ENCODE results near the gene MIOX.

MIOX gene

GRCh38 chr22:50473855-50474671 is 12.6 kb upstream of the MIOX start:
- DNase-seq (ENCODE audit: low spot score), result peak; percentile 75

- DNase-seq (ENCODE audit: low spot score), result peak; percentile 91
Measured at GRCh38 chr22:50474710-50475651, 11.7 kb upstream of the MIOX start, which contains the start of gene SBF1. SBF1 (minus strand) TSS chr22:50475035; CDS start chr22:50474840, 195 bp downstream.

- no peak for DNase-seq (ENCODE audit: low spot score)
Measured at GRCh38 chr22:50475652-50476002, 11.0 kb upstream of the MIOX start.

GRCh38 chr22:50476868-50477267 is 9.8 kb upstream of the MIOX start:
- DNase-seq (ENCODE audit: low spot score), result no peak

- DNase-seq (ENCODE audit: low spot score), result no peak
Measured at GRCh38 chr22:50477923-50478322, 8.7 kb upstream of the MIOX start.

GRCh38 chr22:50479721-50480120 is 6.9 kb upstream of the MIOX start:
- DNase-seq (ENCODE audit: low spot score), result no peak

GRCh38 chr22:50481045-50481439 is 5.6 kb upstream of the MIOX start:
- DNase-seq (ENCODE audit: low spot score), result no peak

GRCh38 chr22:50481440-50482106 is 5.1 kb upstream of the MIOX start, which contains the start of gene ADM2:
ADM2 (plus strand) TSS chr22:50481543; CDS start chr22:50481848, 305 bp downstream.
- no peak for DNase-seq (ENCODE audit: low spot score)

GRCh38 chr22:50482107-50483074 is 4.3 kb upstream of the MIOX start:
- DNase-seq (ENCODE audit: low spot score), result no peak

- DNase-seq (ENCODE audit: low spot score), result no peak
Measured at GRCh38 chr22:50483106-50483505, 3.6 kb upstream of the MIOX start.

- no peak for DNase-seq (ENCODE audit: low spot score)
Measured at GRCh38 chr22:50483556-50483955, 3.1 kb upstream of the MIOX start.

GRCh38 chr22:50483977-50484853 is 2.4 kb upstream of the MIOX start:
- DNase-seq (ENCODE audit: low spot score), result no peak

- DNase-seq (ENCODE audit: low spot score), result no peak
Measured at GRCh38 chr22:50485221-50486131, 1.2 kb upstream of the MIOX start.

GRCh38 chr22:50487290-50488005 is 789 bp downstream of the MIOX start:
- no peak for DNase-seq (ENCODE audit: low spot score)

GRCh38 chr22:50488006-50488677 is 1.5 kb downstream of the MIOX start:
- no peak for DNase-seq (ENCODE audit: low spot score)

- DNase-seq (ENCODE audit: low spot score), result no peak
Measured at GRCh38 chr22:50488886-50489285, 2.2 kb downstream of the MIOX start.

GRCh38 chr22:50489363-50490243 is 2.9 kb downstream of the MIOX start:
- no peak for DNase-seq (ENCODE audit: low spot score)
